Measurements from ENCODE around the gene LRBA.
"Not testable (repeated sequence)": the region's sequence is repeated elsewhere in the genome, so short reads cannot be mapped to it uniquely, and the experiment has no call there.

Gene LRBA

GRCh38 chr4:150682126-150682525 lies 333.0 kb downstream of the LRBA start:
- no peak for DNase-seq (ENCODE audit: low read depth in 2 of 3, low spot score in 2 of 3)

GRCh38 chr4:150681063-150681462 lies 334.0 kb downstream of the LRBA start:
- no peak for DNase-seq (ENCODE audit: low read depth in 2 of 3, low spot score in 2 of 3)

GRCh38 chr4:150680651-150681050 lies 334.4 kb downstream of the LRBA start:
- DNase-seq (ENCODE audit: low read depth in 2 of 3, low spot score in 2 of 3): no peak

- no peak for DNase-seq (ENCODE audit: low read depth in 2 of 3, low spot score in 2 of 3)
These were observed 335.2 kb downstream of the LRBA start for GRCh38 chr4:150679765-150680343.

- no peak for DNase-seq (ENCODE audit: low read depth in 2 of 3, low spot score in 2 of 3)
These were observed 335.9 kb downstream of the LRBA start for GRCh38 chr4:150679018-150679764.

GRCh38 chr4:150673793-150674192 lies 341.3 kb downstream of the LRBA start:
- no peak for DNase-seq (ENCODE audit: low read depth in 2 of 3, low spot score in 2 of 3)

- DNase-seq (ENCODE audit: low read depth in 2 of 3, low spot score in 2 of 3): no peak
These were observed 346.3 kb downstream of the LRBA start for GRCh38 chr4:150668824-150669223.

- DNase-seq (ENCODE audit: low read depth in 2 of 3, low spot score in 2 of 3): no peak
These were observed 350.1 kb downstream of the LRBA start for GRCh38 chr4:150664935-150665334.

- no peak for DNase-seq (ENCODE audit: low read depth in 2 of 3, low spot score in 2 of 3)
These were observed 352.4 kb downstream of the LRBA start for GRCh38 chr4:150662686-150663085.

- not testable (repeated sequence) for DNase-seq (ENCODE audit: low read depth in 2 of 3, low spot score in 2 of 3)
These were observed 353.5 kb downstream of the LRBA start for GRCh38 chr4:150661551-150661950.

- not testable (repeated sequence) for DNase-seq (ENCODE audit: low read depth in 2 of 3, low spot score in 2 of 3)
These were observed 356.8 kb downstream of the LRBA start for GRCh38 chr4:150658258-150658657.

GRCh38 chr4:150656891-150657290 lies 358.2 kb downstream of the LRBA start:
- no peak for DNase-seq (ENCODE audit: low read depth in 2 of 3, low spot score in 2 of 3)

- DNase-seq (ENCODE audit: low read depth in 2 of 3, low spot score in 2 of 3): no peak
These were observed 364.3 kb downstream of the LRBA start for GRCh38 chr4:150650751-150651150.

- no peak for DNase-seq (ENCODE audit: low read depth in 2 of 3, low spot score in 2 of 3)
These were observed 367.0 kb downstream of the LRBA start for GRCh38 chr4:150648123-150648522.

GRCh38 chr4:150647008-150647407 lies 368.1 kb downstream of the LRBA start:
- no peak for DNase-seq (ENCODE audit: low read depth in 2 of 3, low spot score in 2 of 3)

- no peak for DNase-seq (ENCODE audit: low read depth in 2 of 3, low spot score in 2 of 3)
These were observed 373.5 kb downstream of the LRBA start for GRCh38 chr4:150641612-150642011.

GRCh38 chr4:150632639-150633038 lies 382.4 kb downstream of the LRBA start:
- DNase-seq (ENCODE audit: low read depth in 2 of 3, low spot score in 2 of 3): no peak

- no peak for DNase-seq (ENCODE audit: low read depth in 2 of 3, low spot score in 2 of 3)
These were observed 387.0 kb downstream of the LRBA start for GRCh38 chr4:150628073-150628472.

GRCh38 chr4:150625033-150625432 lies 390.1 kb downstream of the LRBA start:
- no peak for DNase-seq (ENCODE audit: low read depth in 2 of 3, low spot score in 2 of 3)

GRCh38 chr4:150624055-150624454 lies 391.0 kb downstream of the LRBA start:
- DNase-seq (ENCODE audit: low read depth in 2 of 3, low spot score in 2 of 3): no peak

- DNase-seq (ENCODE audit: low read depth in 2 of 3, low spot score in 2 of 3): no peak
These were observed 396.0 kb downstream of the LRBA start for GRCh38 chr4:150619042-150619441.

GRCh38 chr4:150609131-150609530 lies 406.0 kb downstream of the LRBA start:
- DNase-seq (ENCODE audit: low read depth in 2 of 3, low spot score in 2 of 3): no peak

All from activated CD8-positive, alpha-beta memory T cell treated with anti-CD3 and anti-CD28 coated beads for 48 hours (primary cell).